NB4 (cell line): ENCODE measurements around the gene GTPBP2.
A peak's percentile ranks its signal among the peaks of the same experiment; 100 is the strongest.

Experiments used
- DNase-seq: peaks from one replicate; pipeline ENCODE4 v3.0.0; 2010; ENCODE audit warnings: low read depth
- H3K4me3 ChIP-seq: one replicate; pipeline ENCODE4 v1.5.1; 2011; ENCODE audit warnings: mild to moderate bottlenecking, low read depth, low read length, moderate library complexity
- MYC ChIP-seq: IDR thresholded peaks from 2 replicates; pipeline ENCODE4 v1.6.1; 2011; ENCODE audit warnings: low read depth, low read length
- POLR2A ChIP-seq: IDR thresholded peaks from 2 replicates; pipeline ENCODE4 v1.6.1; 2011; ENCODE audit warnings: mild to moderate bottlenecking; ENCODE audit not compliant: insufficient read length; ENCODE audit errors: extremely low read depth
- TF ChIP-seq, protein P1 (sequence below): IDR thresholded peaks from one replicate; pipeline ENCODE4 v1.5.1; 2012; ENCODE audit warnings: low read depth, low read length
- TF ChIP-seq, protein P2 (sequence below): IDR thresholded peaks from 2 replicates; pipeline ENCODE4 v1.6.1; 2011; ENCODE audit warnings: low read depth, low read length

The GTPBP2 gene

GRCh38 chr6:43628393-43629103, 516 bp downstream of the GTPBP2 start:
- peak overlapping the region; percentile 92 for H3K4me3 ChIP-seq
- peak; percentile 70 for DNase-seq
- TF ChIP-seq, protein P1, sequence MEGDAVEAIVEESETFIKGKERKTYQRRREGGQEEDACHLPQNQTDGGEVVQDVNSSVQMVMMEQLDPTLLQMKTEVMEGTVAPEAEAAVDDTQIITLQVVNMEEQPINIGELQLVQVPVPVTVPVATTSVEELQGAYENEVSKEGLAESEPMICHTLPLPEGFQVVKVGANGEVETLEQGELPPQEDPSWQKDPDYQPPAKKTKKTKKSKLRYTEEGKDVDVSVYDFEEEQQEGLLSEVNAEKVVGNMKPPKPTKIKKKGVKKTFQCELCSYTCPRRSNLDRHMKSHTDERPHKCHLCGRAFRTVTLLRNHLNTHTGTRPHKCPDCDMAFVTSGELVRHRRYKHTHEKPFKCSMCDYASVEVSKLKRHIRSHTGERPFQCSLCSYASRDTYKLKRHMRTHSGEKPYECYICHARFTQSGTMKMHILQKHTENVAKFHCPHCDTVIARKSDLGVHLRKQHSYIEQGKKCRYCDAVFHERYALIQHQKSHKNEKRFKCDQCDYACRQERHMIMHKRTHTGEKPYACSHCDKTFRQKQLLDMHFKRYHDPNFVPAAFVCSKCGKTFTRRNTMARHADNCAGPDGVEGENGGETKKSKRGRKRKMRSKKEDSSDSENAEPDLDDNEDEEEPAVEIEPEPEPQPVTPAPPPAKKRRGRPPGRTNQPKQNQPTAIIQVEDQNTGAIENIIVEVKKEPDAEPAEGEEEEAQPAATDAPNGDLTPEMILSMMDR = no peak
- TF ChIP-seq, protein P2, sequence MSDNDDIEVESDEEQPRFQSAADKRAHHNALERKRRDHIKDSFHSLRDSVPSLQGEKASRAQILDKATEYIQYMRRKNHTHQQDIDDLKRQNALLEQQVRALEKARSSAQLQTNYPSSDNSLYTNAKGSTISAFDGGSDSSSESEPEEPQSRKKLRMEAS = peak; percentile 42; the same call in 1 of the 2 replicates
- TF ChIP-seq MYC (no peak), POLR2A (peak; percentile 5)

GRCh38 chr6:43627008-43627825, 1.8 kb downstream of the GTPBP2 start:
- peak overlapping the region; percentile 30 for H3K4me3 ChIP-seq
- TF ChIP-seq, protein P2 = no peak
- no peak for TF ChIP-seq POLR2A
- TF ChIP-seq, protein P1 = no peak
- TF ChIP-seq MYC = no peak
- peak; percentile 58 for DNase-seq

GRCh38 chr6:43625393-43625992, 3.6 kb downstream of the GTPBP2 start:
- no peak for TF ChIP-seq MYC
- no peak for TF ChIP-seq POLR2A
- TF ChIP-seq, protein P1 = no peak
- TF ChIP-seq, protein P2 = no peak
- DNase-seq = no peak
- H3K4me3 ChIP-seq = no peak overlapping the region

DNA sequence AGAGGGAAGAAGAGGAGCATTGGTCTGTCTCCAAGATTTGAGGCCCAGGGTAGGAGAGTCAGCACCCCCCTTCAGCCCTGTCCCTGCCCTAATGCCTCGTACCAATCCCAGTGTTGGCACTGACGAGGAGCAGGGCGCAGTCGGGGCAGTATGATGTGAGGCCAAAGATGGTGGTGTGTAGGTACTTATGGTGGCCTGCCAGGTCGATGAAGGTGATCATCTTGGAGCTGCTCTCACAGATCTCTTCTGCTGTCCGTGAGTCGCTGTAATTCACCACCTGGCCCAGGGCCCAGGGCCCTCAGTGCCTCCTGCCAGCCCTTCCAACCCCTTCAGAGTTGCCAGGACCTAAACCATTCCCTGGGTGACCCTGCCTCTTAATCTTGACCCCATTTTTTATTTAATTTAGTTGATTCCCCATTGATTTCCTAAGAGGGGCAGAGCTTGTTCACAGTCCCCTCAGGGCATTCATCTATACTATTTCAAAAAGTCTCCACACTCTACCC, 4.2 kb downstream of the GTPBP2 start:
- DNase-seq = no peak
- TF ChIP-seq, protein P1 = no peak
- TF ChIP-seq MYC (no peak), POLR2A (no peak)
- TF ChIP-seq, protein P2 = no peak
- H3K4me3 ChIP-seq = no peak overlapping the region

- DNase-seq = no peak
- TF ChIP-seq, protein P1 = no peak
- TF ChIP-seq MYC (no peak), POLR2A (no peak)
- TF ChIP-seq, protein P2 = no peak
- no peak overlapping the region for H3K4me3 ChIP-seq
Observed at GRCh38 chr6:43623880-43624785, 4.9 kb downstream of the GTPBP2 start.
